ENCODE data around the gene C7orf57.

- TF ChIP-seq KAT7 (CRISPR knock-in tag; IDR thresholded peaks at IDR 0.05; ENCODE audit: borderline replicate concordance), result no peak
- TF ChIP-seq CTCF (IDR thresholded peaks at IDR 0.05), result no peak
- TF ChIP-seq, protein P1, sequence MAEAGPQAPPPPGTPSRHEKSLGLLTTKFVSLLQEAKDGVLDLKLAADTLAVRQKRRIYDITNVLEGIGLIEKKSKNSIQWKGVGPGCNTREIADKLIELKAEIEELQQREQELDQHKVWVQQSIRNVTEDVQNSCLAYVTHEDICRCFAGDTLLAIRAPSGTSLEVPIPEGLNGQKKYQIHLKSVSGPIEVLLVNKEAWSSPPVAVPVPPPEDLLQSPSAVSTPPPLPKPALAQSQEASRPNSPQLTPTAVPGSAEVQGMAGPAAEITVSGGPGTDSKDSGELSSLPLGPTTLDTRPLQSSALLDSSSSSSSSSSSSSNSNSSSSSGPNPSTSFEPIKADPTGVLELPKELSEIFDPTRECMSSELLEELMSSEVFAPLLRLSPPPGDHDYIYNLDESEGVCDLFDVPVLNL (CRISPR knock-in tag; IDR thresholded peaks at IDR 0.05; ENCODE audit: borderline replicate concordance, low read depth), result no peak
- TF ChIP-seq HMGXB4 (CRISPR knock-in tag; IDR thresholded peaks at IDR 0.05), result no peak
Measured at GRCh38 chr7:48084727-48085432, 49.5 kb downstream of the C7orf57 start.

All from WTC11 (cell line).